Body of pancreas (tissue), 4 donors: ENCODE measurements around the gene TM2D1.

ENCODE experiments used
- CTCF ChIP-seq, 7 experiments: fragments of 450-650 bp in 4 of 7; fragments of 200-600 bp in 3 of 7; sonication (generic) in 3 of 7; IDR thresholded peaks; one replicate each; pipeline ENCODE4 v1.5.1; 2016 to 2019; ENCODE audit warnings: antibody characterized with exemption in 7 of 7
- POLR2A ChIP-seq, 3 donors: fragments of 450-650 bp; IDR thresholded peaks; one replicate each; pipeline ENCODE4 v1.6.1; 2016; ENCODE audit warnings: antibody characterized with exemption in 3 of 3, mild to moderate bottlenecking in 2 of 3

GRCh38 chr1:61753998-61754508 is 29.1 kb upstream of the TM2D1 start:
- TF ChIP-seq CTCF (IDR thresholded peaks at IDR 0.05) (no peak), POLR2A (IDR thresholded peaks at IDR 0.05) (no peak)
